Mesenchymal stem cell (in vitro differentiated cells and primary cell): Measurements from ENCODE around the gene CAMK2A.

ENCODE experiments used
- DNase-seq: peaks from one replicate; pipeline ENCODE4 v3.0.0-alpha.2; 2013
- H2AFZ ChIP-seq: one replicate; pipeline ENCODE4 v1.6.1; 2013; ENCODE audit warnings: low read depth, mild to moderate bottlenecking, control low read depth, inconsistent platforms, low read length, moderate library complexity
- H2AK5ac ChIP-seq: 2 replicates; pipeline ENCODE4 v1.6.1; 2013; ENCODE audit warnings: low read length, moderate library complexity, mild to moderate bottlenecking, inconsistent platforms; ENCODE audit not compliant: severe bottlenecking
- H2BK120ac ChIP-seq: one replicate; pipeline ENCODE4 v1.6.1; 2013; ENCODE audit warnings: low read depth, mild to moderate bottlenecking, inconsistent platforms, low read length, moderate library complexity
- H2BK12ac ChIP-seq, 2 experiments: one replicate each; pipeline ENCODE4 v1.6.1; 2013; ENCODE audit warnings: inconsistent platforms in 2 of 2, low read length in 2 of 2, mild to moderate bottlenecking in 2 of 2, moderate library complexity in 2 of 2, control low read depth in 1 of 2
- H2BK15ac ChIP-seq: one replicate; pipeline ENCODE4 v1.6.1; 2013; ENCODE audit warnings: mild to moderate bottlenecking, low read depth, inconsistent platforms; ENCODE audit not compliant: poor library complexity, severe bottlenecking
- H2BK5ac ChIP-seq: 2 replicates; pipeline ENCODE4 v1.6.1; 2013; ENCODE audit warnings: low read depth, mild to moderate bottlenecking, low read length, control low read depth, inconsistent platforms; ENCODE audit not compliant: poor library complexity, severe bottlenecking
- H3K14ac ChIP-seq, 2 experiments: one replicate each; pipeline ENCODE4 v1.6.1; 2013; ENCODE audit warnings: inconsistent platforms in 2 of 2, low read length in 2 of 2, control low read depth in 1 of 2, mild to moderate bottlenecking in 1 of 2, moderate library complexity in 1 of 2
- H3K18ac ChIP-seq, 2 experiments: one replicate each; pipeline ENCODE4 v1.6.1; 2013; ENCODE audit warnings: inconsistent platforms in 2 of 2, low read length in 2 of 2, control low read depth in 1 of 2, low read depth in 1 of 2, mild to moderate bottlenecking in 1 of 2
- H3K23ac ChIP-seq, 2 experiments: one replicate each; pipeline ENCODE4 v1.6.1; 2013; ENCODE audit warnings: inconsistent platforms in 2 of 2, low read length in 2 of 2, mild to moderate bottlenecking in 2 of 2, moderate library complexity in 2 of 2, control low read depth in 1 of 2
- H3K27ac ChIP-seq: 2 replicates; pipeline ENCODE4 v1.5.1; 2013; ENCODE audit warnings: mild to moderate bottlenecking, moderate library complexity, low read length, control low read depth, inconsistent platforms; ENCODE audit not compliant: poor library complexity, severe bottlenecking
- H3K27me3 ChIP-seq, 2 experiments: 2 replicates each; pipeline versions ENCODE4 v1.6.1 to v1.7.0; 2013; ENCODE audit warnings: low read length in 2 of 2, mild to moderate bottlenecking in 2 of 2, moderate library complexity in 2 of 2, control low read depth in 1 of 2, inconsistent platforms in 1 of 2; ENCODE audit not compliant: control insufficient read depth in 1 of 2, insufficient read depth in 1 of 2
- H3K36me3 ChIP-seq, 2 experiments: 2 replicates each; pipeline versions ENCODE4 v1.6.1 to v1.7.0; 2013; ENCODE audit warnings: low read length in 2 of 2, control low read depth in 1 of 2, inconsistent platforms in 1 of 2, low read depth in 1 of 2, mild to moderate bottlenecking in 1 of 2; ENCODE audit not compliant: insufficient read depth in 2 of 2, control insufficient read depth in 1 of 2
- H3K4ac ChIP-seq, 2 experiments: one replicate each; pipeline ENCODE4 v1.6.1; 2013; ENCODE audit warnings: inconsistent platforms in 2 of 2, low read length in 2 of 2, mild to moderate bottlenecking in 2 of 2, moderate library complexity in 2 of 2, control low read depth in 1 of 2, low read depth in 1 of 2
- H3K4me1 ChIP-seq: 2 replicates; pipeline ENCODE4 v1.6.1; 2013; ENCODE audit warnings: low read depth, low read length, control low read depth; ENCODE audit not compliant: control insufficient read depth, insufficient read depth
- H3K4me2 ChIP-seq: 2 replicates; pipeline ENCODE4 v1.6.1; 2013; ENCODE audit warnings: low read length, mild to moderate bottlenecking, inconsistent platforms; ENCODE audit not compliant: poor library complexity, severe bottlenecking
- H3K4me3 ChIP-seq, 2 experiments: 2 replicates each; pipeline versions ENCODE4 v1.5.1 to v1.7.0; 2013; ENCODE audit warnings: low read length in 2 of 2, mild to moderate bottlenecking in 2 of 2, control low read depth in 1 of 2, low read depth in 1 of 2; ENCODE audit not compliant: insufficient read depth in 1 of 2
- H3K79me1 ChIP-seq: replicated peaks from 2 replicates; pipeline ENCODE4 v1.6.1; 2013; ENCODE audit warnings: mild to moderate bottlenecking, control low read depth, low read length, inconsistent platforms; ENCODE audit not compliant: poor library complexity, severe bottlenecking
- H3K9ac ChIP-seq: 2 replicates; pipeline ENCODE4 v1.7.0; 2013; ENCODE audit warnings: mild to moderate bottlenecking, low read length, moderate library complexity
- H3K9me3 ChIP-seq: 2 replicates; pipeline ENCODE4 v1.7.0; 2013; ENCODE audit warnings: mild to moderate bottlenecking, low read length; ENCODE audit not compliant: control insufficient read depth
- H4K8ac ChIP-seq: one replicate; pipeline ENCODE4 v1.6.1; 2013; ENCODE audit warnings: inconsistent platforms, mild to moderate bottlenecking, low read length, moderate library complexity
- H4K91ac ChIP-seq: one replicate; pipeline ENCODE4 v1.6.1; 2013; ENCODE audit warnings: mild to moderate bottlenecking, low read length, inconsistent platforms
- WGBS: methylation state at CpG from one replicate; pipeline ENCODE4 v1.1.7; 2013; ENCODE audit warnings: mixed read lengths; 5-methylcytosine and 5-hydroxymethylcytosine counted together

The CAMK2A gene

GRCh38 chr5:150241298-150242160, 48.0 kb downstream of the CAMK2A start:
- H3K14ac ChIP-seq: peak overlapping the region in 1 of 2 experiments; percentile 69
- H3K9ac ChIP-seq: no peak overlapping the region
- peaks cover 9% of the 10 kb centered on the region for H3K4me1 ChIP-seq
- no peak overlapping the region for H2BK120ac ChIP-seq
- H3K4me3 ChIP-seq: no peak overlapping the region
- H3K9me3 ChIP-seq: no peaks in the 10 kb centered on the region
- no peak overlapping the region for H4K91ac ChIP-seq
- no peak for DNase-seq
- 63% methylated on average over 13 of the region's 14 CpGs for whole genome bisulfite sequencing
- no peak overlapping the region for H2AFZ ChIP-seq
- H3K36me3 ChIP-seq: peaks cover 0 to 19% of the 10 kb centered on the region in 2 experiments
- H3K18ac ChIP-seq: no peak overlapping the region
- H3K27ac ChIP-seq: no peak overlapping the region
- H3K79me1 ChIP-seq: no peaks in the 10 kb centered on the region
- H3K4me2 ChIP-seq: no peak overlapping the region
- no peaks in the 10 kb centered on the region for H3K27me3 ChIP-seq
- no peak overlapping the region for H2BK5ac ChIP-seq
- H3K4ac ChIP-seq: no peak overlapping the region
- no peak overlapping the region for H3K23ac ChIP-seq
- H4K8ac ChIP-seq: no peak overlapping the region
- H2BK15ac ChIP-seq: no peak overlapping the region
- no peak overlapping the region for H2AK5ac ChIP-seq
- H2BK12ac ChIP-seq: no peak overlapping the region

GRCh38 chr5:150239794-150240122, 49.8 kb downstream of the CAMK2A start:
- no peak overlapping the region for H2BK12ac ChIP-seq
- H2AK5ac ChIP-seq: no peak overlapping the region
- H3K36me3 ChIP-seq: peaks cover 0 to 17% of the 10 kb centered on the region in 2 experiments
- H4K8ac ChIP-seq: no peak overlapping the region
- no peak overlapping the region for H3K18ac ChIP-seq
- H3K4me3 ChIP-seq: no peak overlapping the region
- no peak overlapping the region for H2BK120ac ChIP-seq
- H3K9ac ChIP-seq: no peak overlapping the region
- H2BK5ac ChIP-seq: no peak overlapping the region
- H3K4ac ChIP-seq: no peak overlapping the region
- no peaks in the 10 kb centered on the region for H3K79me1 ChIP-seq
- no peak overlapping the region for H2AFZ ChIP-seq
- H3K4me2 ChIP-seq: no peak overlapping the region
- H3K14ac ChIP-seq: no peak overlapping the region
- no peaks in the 10 kb centered on the region for H3K27me3 ChIP-seq
- no peak overlapping the region for H4K91ac ChIP-seq
- no peak overlapping the region for H2BK15ac ChIP-seq
- no peak overlapping the region for H3K23ac ChIP-seq
- H3K27ac ChIP-seq: no peak overlapping the region
- DNase-seq: no peak
- H3K4me1 ChIP-seq: peaks cover 3% of the 10 kb centered on the region
- H3K9me3 ChIP-seq: no peaks in the 10 kb centered on the region
- 87% methylated on average over 7 of the region's 7 CpGs for WGBS

DNA sequence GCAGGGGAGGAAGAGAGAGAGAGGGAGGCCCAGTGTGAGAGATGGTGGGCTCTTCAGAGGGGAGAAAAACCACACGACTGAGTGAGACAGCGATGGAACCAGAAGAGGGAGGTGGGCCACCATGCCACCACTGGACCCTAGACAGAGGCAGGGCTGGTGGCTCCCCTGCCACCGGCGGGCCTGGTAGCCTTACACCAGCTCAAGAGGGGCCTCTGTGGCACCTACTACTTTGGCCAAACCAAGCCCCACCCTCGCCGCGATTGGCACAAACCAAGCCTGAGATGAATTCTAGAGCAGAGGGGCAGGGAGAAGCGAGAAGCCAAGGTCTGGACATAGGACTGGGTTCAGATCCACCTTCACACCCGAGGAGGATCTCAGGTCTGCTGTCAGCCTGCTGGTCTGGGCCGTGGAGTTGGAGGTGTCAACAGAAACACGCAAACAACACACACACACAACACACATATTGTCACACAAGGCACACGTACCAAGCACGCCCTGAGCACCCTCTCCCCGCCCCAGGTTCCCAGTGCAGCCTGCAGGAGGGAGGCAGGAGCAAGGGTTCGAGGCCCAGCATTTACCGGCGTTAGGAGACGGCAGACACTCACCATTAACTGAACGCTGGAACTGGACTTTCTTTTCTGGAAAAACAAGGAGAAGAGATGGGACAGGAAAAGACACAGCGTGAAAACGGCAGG, 50.3 kb downstream of the CAMK2A start:
- no peak overlapping the region for H2AK5ac ChIP-seq
- no peak overlapping the region for H2BK12ac ChIP-seq
- H3K27ac ChIP-seq: no peak overlapping the region
- no peak overlapping the region for H2AFZ ChIP-seq
- no peak overlapping the region for H4K91ac ChIP-seq
- H2BK15ac ChIP-seq: no peak overlapping the region
- no peak overlapping the region for H2BK5ac ChIP-seq
- WGBS: 95% methylated on average over 21 of the region's 21 CpGs
- no peak overlapping the region for H3K4me2 ChIP-seq
- no peak overlapping the region for H2BK120ac ChIP-seq
- DNase-seq: no peak
- H3K9ac ChIP-seq: no peak overlapping the region
- H3K27me3 ChIP-seq: no peaks in the 10 kb centered on the region
- H3K79me1 ChIP-seq: no peaks in the 10 kb centered on the region
- no peak overlapping the region for H3K4me3 ChIP-seq
- peak overlapping the region in 1 of 2 experiments; percentile 21 for H3K14ac ChIP-seq
- no peak overlapping the region for H3K18ac ChIP-seq
- H4K8ac ChIP-seq: no peak overlapping the region
- H3K9me3 ChIP-seq: no peaks in the 10 kb centered on the region
- peaks cover 3% of the 10 kb centered on the region for H3K4me1 ChIP-seq
- no peak overlapping the region for H3K4ac ChIP-seq
- no peak overlapping the region for H3K23ac ChIP-seq
- peaks cover 0 to 17% of the 10 kb centered on the region in 2 experiments for H3K36me3 ChIP-seq

DNA sequence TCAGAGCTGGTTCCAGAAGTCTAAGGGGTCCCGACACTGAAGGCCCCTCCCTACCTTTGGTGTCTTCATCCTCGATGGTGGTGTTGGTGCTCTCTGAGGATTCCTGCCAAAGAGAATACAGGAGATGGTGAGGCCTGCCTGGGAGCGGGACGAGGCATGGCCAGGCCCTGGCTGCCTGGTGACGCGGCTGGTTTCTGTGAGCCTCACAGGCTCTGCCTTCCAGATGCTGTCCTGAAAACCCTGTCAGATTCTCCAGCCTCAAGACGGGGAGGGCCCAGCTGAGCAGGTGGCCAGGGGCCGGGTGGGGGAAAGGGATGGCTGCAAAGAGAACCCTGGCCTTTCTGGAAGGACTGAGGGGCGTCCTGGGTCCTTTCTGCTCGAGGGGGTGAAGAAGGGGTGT, 50.9 kb downstream of the CAMK2A start:
- H4K91ac ChIP-seq: no peak overlapping the region

More for the DNA sequence above, 50.9 kb downstream of the CAMK2A start:
- no peak overlapping the region for H2BK120ac ChIP-seq
- H3K4ac ChIP-seq: no peak overlapping the region
- H2AK5ac ChIP-seq: no peak overlapping the region
- DNase-seq: no peak
- no peak overlapping the region for H3K9ac ChIP-seq
- no peak overlapping the region for H2BK12ac ChIP-seq
- H3K4me3 ChIP-seq: no peak overlapping the region
- H2BK5ac ChIP-seq: no peak overlapping the region
- H2BK15ac ChIP-seq: peak overlapping the region; percentile 57
- 91% methylated on average over 10 of the region's 10 CpGs for whole genome bisulfite sequencing
- H3K9me3 ChIP-seq: no peaks in the 10 kb centered on the region
- peaks cover 3% of the 10 kb centered on the region for H3K4me1 ChIP-seq
- H3K36me3 ChIP-seq: peaks cover 0 to 17% of the 10 kb centered on the region in 2 experiments
- H3K79me1 ChIP-seq: no peaks in the 10 kb centered on the region
- no peak overlapping the region for H3K18ac ChIP-seq
- H4K8ac ChIP-seq: no peak overlapping the region
- H3K27ac ChIP-seq: no peak overlapping the region
- no peak overlapping the region for H2AFZ ChIP-seq
- H3K23ac ChIP-seq: no peak overlapping the region
- H3K27me3 ChIP-seq: no peaks in the 10 kb centered on the region
- H3K14ac ChIP-seq: no peak overlapping the region
- H3K4me2 ChIP-seq: no peak overlapping the region
